Panc1 (cell line): ENCODE results near the gene CAMK1D. TPM values are rescaled to one million over a fixed set of nuclear protein-coding genes. Genes with fewer than 3 reads are reported as not detected.

Source experiments
- ATAC-seq: fragments of 200-7000 bp; cut with Tn5 transposase; 2 replicates; pipeline ENCODE4 v1.9.1; 2020; ENCODE audit warnings: mild to moderate bottlenecking, moderate library complexity
- BruUV-seq: library from RNA; stranded (reverse); fragments of 400-500 nt; replicated peaks from 2 replicates; lab custom pipeline; 2021; lab: Mats Ljungman, UMichigan
- CTCF ChIA-PET: fragments of 300-600 bp; sonication (Branson Sonifier 250); formaldehyde crosslinking; loops from one replicate; lab custom pipeline; 2022; ENCODE audit warnings: antibody characterized with exemption; lab: Charles Lee
- POLR2A ChIA-PET: fragments of 300-600 bp; sonication (Branson Sonifier 250); formaldehyde crosslinking; loops from one replicate; lab custom pipeline; 2022; ENCODE audit warnings: antibody characterized with exemption; lab: Charles Lee
- DNase-seq: peaks from one replicate; pipeline ENCODE4 v3.0.0-alpha.2; 2010; ENCODE audit warnings: low read depth, low spot score
- H3K27ac ChIP-seq: 2 replicates; pipeline ENCODE4 v1.5.1; 2011; ENCODE audit warnings: mild to moderate bottlenecking, low read length, inconsistent platforms
- H3K27me3 ChIP-seq: fragments of 200-500 bp; sonication (Bioruptor generic); 2 replicates; pipeline ENCODE4 v1.6.0; 2014; ENCODE audit warnings: low read length, inconsistent platforms; ENCODE audit not compliant: control insufficient read depth, insufficient read depth
- H3K36me3 ChIP-seq: fragments of 200-500 bp; sonication (Bioruptor generic); 2 replicates; pipeline ENCODE4 v1.5.1; 2014; ENCODE audit warnings: inconsistent platforms, mild to moderate bottlenecking, low read length, moderate library complexity; ENCODE audit not compliant: control insufficient read depth, insufficient read depth
- H3K4me1 ChIP-seq: 2 replicates; pipeline ENCODE4 v1.5.1; 2011; ENCODE audit warnings: inconsistent platforms, mild to moderate bottlenecking, low read length, moderate library complexity; ENCODE audit not compliant: control insufficient read depth, insufficient read depth
- H3K4me3 ChIP-seq, 2 experiments: 2 replicates each; pipeline ENCODE4 v1.5.1; 2011 to 2012; ENCODE audit warnings: low read depth in 2 of 2, low read length in 2 of 2, mild to moderate bottlenecking in 2 of 2, inconsistent platforms in 1 of 2, moderate library complexity in 1 of 2
- H3K9me3 ChIP-seq: fragments of 200-500 bp; sonication (Bioruptor generic); 2 replicates; pipeline ENCODE4 v1.5.1; 2014; ENCODE audit warnings: low read depth, mild to moderate bottlenecking, inconsistent platforms, low read length, moderate library complexity; ENCODE audit not compliant: control insufficient read depth, insufficient read depth
- CTCF ChIP-seq: fragments of 450-650 bp; IDR thresholded peaks from 2 replicates; pipeline ENCODE4 v1.5.1; 2017; ENCODE audit warnings: mild to moderate bottlenecking
- POLR2AphosphoS5 ChIP-seq: IDR thresholded peaks from 2 replicates; pipeline ENCODE4 v1.6.1; 2012; ENCODE audit warnings: mild to moderate bottlenecking, low read depth, low read length, moderate library complexity
- REST ChIP-seq, 2 experiments: IDR thresholded peaks; 2 replicates each; pipeline ENCODE4 v1.6.1; 2011 to 2012; ENCODE audit warnings: low read depth in 2 of 2, control low read depth in 1 of 2, low read length in 1 of 2, mild to moderate bottlenecking in 1 of 2, moderate library complexity in 1 of 2; ENCODE audit not compliant: insufficient read depth in 1 of 2
- SIN3A ChIP-seq: IDR thresholded peaks from 2 replicates; pipeline ENCODE4 v1.6.1; 2012; ENCODE audit warnings: low read depth, mild to moderate bottlenecking, low read length, moderate library complexity, borderline replicate concordance; ENCODE audit not compliant: insufficient read depth
- TCF7L2 ChIP-seq: IDR thresholded peaks from 2 replicates; pipeline ENCODE4 v1.6.1; 2011; ENCODE audit warnings: mild to moderate bottlenecking, low read depth, low read length, inconsistent platforms
- in situ Hi-C: cut with HindIII; loops from 2 replicates; pipeline ENCODE4 v1.10.0; 2016; ENCODE audit warnings: low sequenced_read_pairs, low pct_unique_long_range_greater_than_20kb
- intact Hi-C: fragments of 100-400 bp; cut with micrococcal nuclease; formaldehyde crosslinking; loops from one replicate; pipeline ENCODE4 v1.10.0; 2022; ENCODE audit not compliant: unreplicated experiment
- total RNA-seq: library from RNA; stranded (reverse); gene quantifications from one replicate; pipeline ENCODE4 v1.2.1, GENCODE V29; 2021; ENCODE audit not compliant: unreplicated experiment

CAMK1D gene
- total RNA-seq, 1 experiment from 2014 or later, result 5.7 TPM

- Histone ChIP-seq H3K27me3 (no peaks in the 10 kb centered on the region), H3K4me3 (no peak overlapping the region), H3K4me1 (no peaks in the 10 kb centered on the region), H3K27ac (no peak overlapping the region), H3K9me3 (no peaks in the 10 kb centered on the region), H3K36me3 (no peaks in the 10 kb centered on the region)
- BruUV-seq, result no TSS peak
- CTCF ChIA-PET, result no interaction called here
- TF ChIP-seq SIN3A (no peak), CTCF (no peak), TCF7L2 (no peak), POLR2AphosphoS5 (no peak), REST (IDR thresholded peaks at IDR 0.05; ENCODE audit: insufficient read depth in 1 of 2, low read depth in 2 of 2, low read length in 1 of 2) (no peak)
- no peak for ATAC-seq
- intact Hi-C loops (no loop called here), in situ Hi-C loops (no loop called here)
- POLR2A ChIA-PET, result interaction anchor here (0.6 kb wide), 1 partner anchor 144 kb away, joined by 13 read pairs; no protein-coding TSS in a partner anchor
- DNase-seq, result no peak
These were observed 140.5 kb downstream of the CAMK1D start for GRCh38 chr10:12489806-12490205.

GRCh38 chr10:12490963-12491362, 141.6 kb downstream of the CAMK1D start:
- intact Hi-C loops, result no loop called here
- in situ Hi-C loops, result no loop called here
- H3K27ac ChIP-seq, result no peak overlapping the region
- H3K9me3 ChIP-seq, result no peaks in the 10 kb centered on the region
- no peaks in the 10 kb centered on the region for H3K36me3 ChIP-seq
- no peaks in the 10 kb centered on the region for H3K27me3 ChIP-seq
- TF ChIP-seq REST (IDR thresholded peaks at IDR 0.05; ENCODE audit: insufficient read depth in 1 of 2, low read depth in 2 of 2, low read length in 1 of 2) (no peak), SIN3A (no peak), CTCF (no peak), TCF7L2 (no peak), POLR2AphosphoS5 (no peak)
- DNase-seq (no peak), ATAC-seq (no peak)
- H3K4me1 ChIP-seq, result no peaks in the 10 kb centered on the region
- H3K4me3 ChIP-seq, result no peak overlapping the region
- CTCF ChIA-PET, result no interaction called here
- BruUV-seq, result no TSS peak
- POLR2A ChIA-PET, result no interaction called here
